NT2/D1 (cell line): ENCODE measurements around the gene SYT5.

Experiments
- SUZ12 ChIP-seq: IDR thresholded peaks from 2 replicates; pipeline ENCODE4 v1.6.1; 2011; ENCODE audit not compliant: insufficient read length, insufficient read depth; ENCODE audit errors: extremely low read depth
- YY1 ChIP-seq: IDR thresholded peaks from 2 replicates; pipeline ENCODE4 v1.6.1; 2011; ENCODE audit not compliant: insufficient read length, insufficient read depth
- ZNF274 ChIP-seq: IDR thresholded peaks from 2 replicates; pipeline ENCODE4 v1.6.1; 2011; ENCODE audit warnings: mild to moderate bottlenecking, low read depth, low read length

- no peak for TF ChIP-seq YY1
- no peak for TF ChIP-seq SUZ12
- TF ChIP-seq ZNF274: no peak
Observed at GRCh38 chr19:55160986-55161365, 19.1 kb downstream of the SYT5 start.
